HG03439 (cell line): ENCODE measurements around the gene ZNF638.

ENCODE experiments used
- ATAC-seq: cut with Tn5 transposase; IDR thresholded peaks from one replicate; pipeline ENCODE4 v1.9.1; 2021; ENCODE audit warnings: mild to moderate bottlenecking, moderate library complexity; ENCODE audit not compliant: unreplicated experiment

Gene ZNF638

DNA sequence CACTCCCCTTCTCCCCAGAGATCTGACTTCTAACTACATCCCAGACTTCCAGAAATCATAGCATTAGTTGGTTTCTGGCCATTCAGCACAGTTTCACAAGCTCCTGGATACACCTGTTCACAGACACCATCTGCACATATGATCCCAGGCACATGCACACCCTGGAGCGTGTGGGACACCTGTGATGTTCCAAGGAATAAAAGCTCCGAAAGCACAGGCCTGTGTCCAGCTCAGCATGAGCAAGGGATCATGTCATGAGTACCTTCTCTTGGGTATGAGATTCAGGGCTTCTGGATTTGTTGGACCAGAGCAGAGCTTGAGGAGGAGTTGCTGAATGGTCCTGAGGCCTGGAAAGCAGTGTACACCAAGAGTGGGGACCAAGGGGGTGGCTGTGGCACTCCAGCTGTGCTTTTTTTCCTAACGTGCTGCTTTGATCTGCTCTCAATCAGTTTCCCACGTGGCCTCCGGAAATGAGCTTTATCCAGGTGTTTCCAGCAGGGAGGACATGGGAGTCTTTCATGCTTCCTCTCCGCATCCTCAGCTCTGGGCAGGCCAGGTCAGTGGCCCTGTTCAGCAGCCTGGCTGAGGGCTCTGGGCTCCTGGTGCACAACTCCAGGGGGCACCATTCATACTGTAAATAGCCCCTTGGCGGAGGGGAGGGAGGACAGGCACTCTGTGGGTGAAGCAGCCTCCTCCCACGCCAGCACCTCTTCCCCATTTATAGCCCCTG is 123.6 kb downstream of the ZNF638 start:
- no peak for ATAC-seq

DNA sequence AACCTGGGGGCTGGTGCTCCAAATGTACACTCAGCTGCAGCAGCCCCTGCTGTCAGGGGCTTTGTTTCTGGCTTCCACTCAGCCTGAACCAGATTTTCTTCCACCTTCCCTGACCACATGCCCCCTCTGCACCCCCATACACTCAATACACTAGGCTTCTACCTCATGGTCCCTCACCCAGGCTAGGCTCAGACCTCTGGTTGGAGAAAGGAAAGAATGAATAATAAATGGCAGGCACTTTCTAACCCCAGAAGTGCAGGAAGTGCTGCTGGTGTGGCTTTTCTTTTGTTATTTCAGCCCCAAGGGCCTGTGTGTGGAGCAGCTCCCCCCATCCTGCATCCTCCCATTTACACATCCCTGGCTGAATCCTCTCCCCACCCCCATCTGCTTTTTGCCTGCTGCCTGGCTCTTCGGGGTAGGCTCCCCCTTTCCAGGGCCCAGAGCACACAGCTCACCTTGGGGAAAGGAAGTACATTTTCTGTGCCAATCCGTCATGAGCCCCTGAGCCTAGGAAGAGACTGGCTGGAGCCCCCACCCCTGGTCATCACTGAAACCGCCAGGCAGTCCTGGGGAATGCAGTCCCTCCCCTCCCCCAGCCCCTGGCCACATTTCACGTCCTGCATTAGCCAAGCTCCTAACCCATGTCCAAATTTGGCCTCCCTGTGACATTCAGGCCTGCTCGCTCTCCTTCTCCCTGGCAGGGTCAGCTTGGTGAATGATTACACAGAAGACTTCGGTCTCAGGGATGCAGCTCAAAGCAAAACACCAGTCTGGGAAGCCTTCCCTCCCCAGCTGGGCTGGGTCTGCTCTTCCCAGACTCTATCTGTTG is 124.4 kb downstream of the ZNF638 start:
- no peak for ATAC-seq

DNA sequence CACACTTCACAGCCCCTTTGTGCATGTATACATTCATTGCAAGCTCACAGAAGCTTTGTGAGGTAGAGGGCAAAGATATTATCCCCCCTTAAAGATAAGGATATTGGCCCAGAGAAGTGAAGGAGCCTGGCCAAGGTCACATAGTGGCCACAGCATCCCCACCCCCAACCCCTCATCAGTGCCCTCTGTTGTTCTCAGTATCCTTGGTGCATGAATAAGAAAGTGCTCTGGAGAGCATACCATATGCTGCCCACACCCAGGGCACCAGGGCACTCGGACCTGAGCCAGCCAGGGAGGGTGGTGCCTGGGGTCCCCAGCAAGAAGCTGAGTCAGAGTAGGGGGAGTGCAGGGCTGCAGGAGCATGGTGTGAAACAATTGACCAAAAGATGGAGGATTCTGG is 125.0 kb downstream of the ZNF638 start:
- no peak for ATAC-seq

DNA sequence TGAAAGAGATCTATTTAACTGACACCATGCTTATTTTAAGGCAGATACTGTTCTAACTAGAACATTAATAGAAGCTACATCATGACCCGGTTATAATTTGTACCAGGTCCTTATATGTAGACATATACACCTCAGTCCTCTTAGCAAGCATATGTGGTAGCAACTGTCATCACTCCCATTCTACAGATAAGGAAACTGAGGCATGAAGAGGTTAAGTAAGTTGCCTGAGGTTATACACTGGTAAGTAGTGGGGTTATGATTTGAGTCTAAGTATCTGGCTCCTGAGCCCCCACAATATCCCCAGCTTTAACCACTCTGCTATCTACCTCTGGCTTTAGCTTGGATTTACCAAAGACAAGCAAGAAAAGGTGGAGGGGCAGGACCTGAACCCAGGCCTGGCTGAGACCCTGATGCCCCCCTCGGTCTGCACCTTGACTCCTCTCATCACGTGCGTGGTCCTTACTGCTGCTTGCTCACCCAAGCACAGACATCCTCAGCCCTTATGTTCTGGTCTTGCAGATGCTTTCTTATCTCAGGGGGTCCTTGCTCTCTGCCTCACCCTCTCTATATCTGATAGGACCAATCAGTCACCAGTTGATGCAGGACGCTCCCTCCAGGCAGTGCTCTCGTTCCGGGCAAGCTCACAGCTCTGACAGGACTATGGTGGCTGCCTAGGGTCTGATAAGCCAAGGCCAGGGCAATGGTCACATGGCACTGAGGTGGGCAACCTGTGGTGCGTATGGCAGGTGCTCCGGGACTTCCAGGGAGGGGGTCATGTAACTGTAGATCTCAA is 125.7 kb downstream of the ZNF638 start:
- no peak for ATAC-seq

DNA sequence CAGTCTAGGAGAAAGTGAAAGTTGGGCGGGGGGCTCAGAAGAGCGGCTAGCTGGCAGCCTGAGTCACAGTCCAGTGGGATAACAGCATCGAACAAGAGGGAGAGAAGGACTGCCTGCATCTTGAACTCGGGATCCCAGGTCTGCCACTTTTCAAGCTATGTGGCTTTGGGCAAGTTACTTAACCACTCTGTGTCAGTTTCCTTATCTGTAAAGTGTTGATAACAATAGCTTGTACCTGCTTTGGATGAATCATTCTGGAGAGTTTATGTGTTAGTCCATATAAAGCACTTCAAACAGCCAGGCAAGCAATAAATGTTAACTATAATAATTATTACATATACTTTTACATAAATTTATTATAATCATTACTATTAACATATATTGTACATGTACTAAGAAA is 126.3 kb downstream of the ZNF638 start:
- ATAC-seq, result no peak

DNA sequence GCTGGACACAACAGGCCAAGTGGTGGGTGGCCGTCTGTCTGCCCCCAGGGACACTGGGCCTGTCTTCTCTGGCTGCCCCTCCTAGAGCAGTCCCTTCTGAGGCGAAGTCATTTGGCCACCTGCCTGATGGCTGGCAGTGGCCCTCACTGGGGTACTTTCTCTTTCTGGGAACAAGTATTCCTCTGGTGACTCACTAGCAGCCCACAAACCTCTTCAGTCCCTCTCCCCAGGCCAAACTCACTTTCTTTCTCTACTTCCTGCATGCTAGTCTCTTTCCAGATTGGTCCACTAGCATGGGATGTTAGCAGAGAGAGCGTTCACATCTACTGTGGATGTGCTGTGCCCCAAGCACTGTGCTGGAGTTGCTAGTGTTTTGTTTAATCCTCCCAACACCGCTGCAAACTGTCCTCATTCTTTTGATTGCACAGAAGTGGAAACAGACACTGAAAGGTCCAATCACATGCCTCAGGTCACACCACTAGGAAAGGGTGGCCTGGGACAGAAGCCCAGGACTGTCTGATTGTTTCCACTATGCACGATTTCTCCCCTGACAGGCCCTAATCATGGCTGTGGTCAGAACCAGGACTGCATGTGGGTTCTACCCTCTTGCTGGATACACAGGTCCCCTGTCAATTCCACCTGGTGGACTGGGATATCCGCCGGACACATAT is 127.0 kb downstream of the ZNF638 start:
- no peak for ATAC-seq

DNA sequence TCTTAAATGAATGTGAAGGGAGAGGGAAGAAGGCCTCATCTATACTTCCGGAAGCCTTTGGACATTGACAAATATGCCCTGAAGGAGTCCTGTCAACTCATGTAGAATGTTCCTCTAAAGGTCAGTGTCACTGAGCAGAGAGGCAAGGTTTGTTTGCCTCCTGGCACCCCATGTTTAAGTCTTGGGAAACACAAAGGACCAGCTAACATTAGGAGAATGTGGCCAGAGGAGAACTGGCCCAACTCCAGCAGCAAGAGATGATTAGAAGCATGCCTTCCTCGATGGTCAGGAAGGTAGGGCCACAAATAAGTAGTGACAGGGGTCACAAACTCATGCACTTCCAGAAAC is 127.5 kb downstream of the ZNF638 start:
- no peak for ATAC-seq

DNA sequence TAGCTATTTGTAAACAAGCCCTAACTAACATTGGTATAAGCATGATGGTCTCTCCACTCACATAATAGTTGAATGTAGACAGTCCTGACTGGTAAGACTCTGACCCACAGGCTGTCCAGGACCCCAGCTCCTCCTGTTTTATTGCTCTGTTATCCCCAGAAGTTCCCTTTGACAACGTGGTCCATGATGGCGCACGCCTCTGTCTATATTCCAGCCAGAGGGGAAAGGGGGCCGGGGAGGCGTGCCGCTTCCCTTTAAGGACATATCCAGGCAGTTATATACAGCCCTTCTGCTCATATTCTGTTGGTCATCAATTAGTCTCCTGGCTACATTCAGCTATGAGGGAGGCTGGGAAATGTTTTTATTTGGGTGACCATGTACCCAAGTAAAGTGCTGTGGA is 128.5 kb downstream of the ZNF638 start:
- no peak for ATAC-seq

DNA sequence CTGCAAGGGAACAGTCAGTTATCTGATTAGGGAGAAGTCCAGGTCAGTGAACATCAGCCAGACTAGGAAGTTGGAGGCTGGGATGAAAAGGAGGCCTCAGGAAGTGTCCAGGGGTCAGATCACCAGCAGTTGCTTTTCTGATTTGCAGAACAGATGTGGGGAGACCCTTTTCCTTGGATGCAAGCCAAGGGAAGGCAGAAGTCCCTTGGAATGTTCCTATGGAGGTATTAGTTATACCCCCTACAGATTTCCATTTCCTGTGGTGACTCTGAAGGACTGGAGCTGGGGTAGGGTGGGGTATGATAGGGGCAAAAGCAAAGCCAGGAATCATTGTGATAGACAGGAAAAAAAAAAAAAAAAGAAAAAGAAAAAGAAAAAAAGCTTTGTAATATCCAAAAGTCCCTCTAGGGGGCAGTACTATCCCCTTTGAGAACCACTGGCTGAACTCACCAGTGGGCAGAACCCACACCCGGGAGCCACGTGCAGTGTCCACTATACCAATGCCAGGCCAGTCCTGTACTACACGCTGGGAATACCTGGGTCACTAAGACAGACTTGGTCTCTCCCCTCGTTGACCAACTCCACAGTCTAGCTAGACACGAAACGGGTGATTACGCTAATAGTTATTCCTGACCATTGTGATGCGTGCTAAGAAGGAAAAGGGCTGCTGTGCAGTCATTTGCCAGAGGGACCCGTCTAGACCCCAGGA is 129.2 kb downstream of the ZNF638 start:
- ATAC-seq, result no peak

DNA sequence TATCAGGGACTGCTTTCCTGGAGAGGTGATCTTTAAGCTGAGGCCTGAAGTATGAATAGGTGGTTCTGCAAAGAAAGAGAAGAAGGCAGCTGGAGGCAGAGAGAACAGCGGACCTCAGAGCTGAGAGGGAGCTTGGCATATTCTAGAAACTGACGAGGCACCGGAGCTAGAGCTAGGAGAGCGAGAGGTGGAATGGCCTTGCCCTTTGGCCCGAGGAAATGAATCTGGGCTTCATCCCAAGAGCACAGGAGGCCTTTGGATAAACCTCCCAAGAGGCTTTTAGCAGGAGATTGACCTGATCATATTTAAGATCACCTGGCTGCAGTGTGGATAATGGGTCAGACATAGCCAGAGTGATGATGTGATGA is 129.7 kb downstream of the ZNF638 start:
- ATAC-seq, result no peak

DNA sequence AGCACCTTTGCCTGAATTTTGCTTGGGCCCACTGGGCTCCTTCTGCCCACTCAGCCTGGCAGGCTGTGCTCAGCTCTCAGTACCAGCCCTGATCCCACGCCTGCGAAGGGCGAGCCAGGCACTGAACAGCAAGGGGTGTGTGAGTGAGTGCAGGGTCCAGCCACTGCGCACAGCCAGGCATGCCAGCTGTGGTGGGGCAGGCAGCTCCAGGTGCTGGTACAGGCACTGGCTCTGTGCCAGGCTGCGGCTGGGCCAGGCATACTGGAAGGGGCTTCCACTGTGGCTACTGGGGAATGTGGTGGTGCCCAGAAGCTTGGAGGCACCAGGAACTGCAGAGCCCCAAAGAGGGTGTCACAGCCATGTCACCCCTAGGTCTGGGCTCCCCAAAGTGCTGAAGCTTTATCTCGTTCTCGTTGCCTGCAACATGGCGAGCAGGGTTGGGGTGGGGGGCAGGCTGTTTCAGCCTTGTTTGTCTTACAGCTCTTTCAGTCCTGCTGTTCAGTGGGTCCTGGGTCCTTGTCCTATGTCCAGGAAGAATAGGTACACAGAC is 130.5 kb downstream of the ZNF638 start:
- no peak for ATAC-seq

DNA sequence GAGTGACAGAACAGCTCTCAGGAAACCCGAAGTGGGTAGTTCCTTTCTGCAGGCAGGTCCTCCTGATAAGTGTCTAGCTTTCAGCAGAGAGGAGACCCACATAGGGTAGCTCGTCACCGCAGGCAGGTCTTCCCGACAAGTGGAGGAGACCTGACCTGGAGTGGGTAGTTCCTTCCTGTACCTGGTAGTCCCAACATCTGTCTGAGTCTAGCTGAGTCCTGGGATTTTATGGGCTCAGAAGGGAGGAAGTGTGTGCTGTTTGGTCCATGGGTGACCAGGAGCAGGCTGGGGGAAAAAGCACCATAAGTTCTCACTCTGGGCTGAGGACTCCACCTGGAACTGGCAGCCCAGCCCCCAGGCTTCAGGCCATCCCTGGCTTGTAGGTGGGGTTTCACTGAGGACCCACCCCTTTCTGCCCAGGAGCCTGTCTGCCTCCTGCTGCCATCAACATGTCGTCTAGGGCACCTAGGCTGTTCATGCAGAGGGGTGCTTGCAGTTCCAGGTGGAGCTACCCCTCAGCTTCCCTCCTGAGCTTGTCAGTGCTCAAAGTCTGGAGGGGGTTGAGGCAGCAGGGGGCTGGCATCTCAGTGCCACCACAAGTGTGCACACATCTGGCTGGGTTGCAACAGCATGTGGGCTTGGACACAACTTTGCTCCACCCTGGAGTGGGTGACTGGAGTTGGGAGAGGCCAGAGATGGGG is 131.2 kb downstream of the ZNF638 start:
- ATAC-seq, result no peak

DNA sequence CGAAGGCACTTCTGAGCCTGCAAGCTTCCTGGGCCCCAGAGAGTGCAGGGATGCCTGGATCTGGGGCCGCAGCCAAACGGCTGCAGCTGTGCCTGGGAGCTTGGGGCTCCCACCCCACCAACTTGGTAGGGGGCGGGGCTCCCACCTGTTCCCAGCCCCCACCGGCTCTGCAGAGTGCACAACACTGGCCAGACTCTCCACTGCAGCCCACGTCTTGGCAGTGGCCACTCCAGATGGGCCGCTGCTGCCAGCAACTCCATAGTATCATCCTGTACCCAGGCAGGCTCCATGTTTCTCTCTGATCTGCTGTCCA is 131.7 kb downstream of the ZNF638 start:
- no peak for ATAC-seq

DNA sequence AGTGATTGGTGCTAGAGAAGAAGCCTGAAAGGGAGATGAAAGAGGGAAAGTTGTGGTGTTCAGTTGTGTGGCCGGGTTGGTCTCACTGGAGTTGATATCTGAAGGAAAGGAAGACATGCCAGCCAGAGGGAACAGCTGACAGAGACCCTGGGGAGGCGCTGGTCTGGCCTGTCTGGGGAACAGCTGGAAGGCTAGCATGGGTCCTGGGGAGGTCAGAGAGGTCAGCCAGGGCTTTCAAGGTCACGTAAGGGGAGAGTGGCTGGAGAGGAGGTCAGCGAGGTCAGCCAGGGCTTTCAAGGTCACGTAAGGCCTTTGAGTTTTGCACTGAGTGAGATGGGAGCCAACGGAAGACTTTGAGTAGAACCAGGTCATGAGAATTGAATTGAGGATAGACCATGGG is 132.8 kb downstream of the ZNF638 start:
- no peak for ATAC-seq

DNA sequence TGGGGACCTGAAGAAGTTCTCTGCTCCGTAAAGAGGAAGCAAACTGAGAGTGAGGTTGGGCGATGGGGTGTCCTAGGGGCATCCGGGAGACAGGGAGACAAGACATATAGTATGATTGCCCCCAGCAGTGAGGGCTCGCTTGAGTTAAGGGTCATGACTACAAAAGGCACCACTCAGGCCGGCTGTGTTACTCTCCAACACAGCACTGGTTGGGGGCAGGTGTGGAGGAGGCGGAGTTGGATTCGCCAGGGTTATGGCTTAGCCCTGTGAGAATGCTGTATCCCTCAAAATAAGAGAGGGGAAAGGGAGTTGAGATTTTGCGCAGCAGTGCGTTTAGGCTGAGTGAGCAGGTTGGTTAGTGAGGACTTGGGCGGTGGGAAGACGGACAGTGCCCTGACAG is 133.8 kb downstream of the ZNF638 start:
- no peak for ATAC-seq

DNA sequence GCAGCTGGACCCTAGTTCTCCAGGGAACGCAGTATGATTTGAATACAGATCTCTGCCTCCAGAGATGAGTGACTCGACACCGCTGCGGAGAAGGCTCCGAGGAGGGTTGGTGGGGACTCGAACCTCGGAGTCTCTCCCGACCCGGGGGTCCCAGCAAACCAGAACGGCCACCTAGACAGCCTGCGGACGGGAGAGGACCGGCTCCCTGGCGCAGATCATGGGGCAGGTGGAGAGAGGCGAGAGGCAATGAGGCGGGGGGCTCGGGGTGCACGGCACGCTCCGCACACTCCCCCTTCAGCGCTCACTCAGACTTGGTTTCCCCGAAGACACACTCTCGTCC is 134.3 kb downstream of the ZNF638 start:
- ATAC-seq, result no peak

DNA sequence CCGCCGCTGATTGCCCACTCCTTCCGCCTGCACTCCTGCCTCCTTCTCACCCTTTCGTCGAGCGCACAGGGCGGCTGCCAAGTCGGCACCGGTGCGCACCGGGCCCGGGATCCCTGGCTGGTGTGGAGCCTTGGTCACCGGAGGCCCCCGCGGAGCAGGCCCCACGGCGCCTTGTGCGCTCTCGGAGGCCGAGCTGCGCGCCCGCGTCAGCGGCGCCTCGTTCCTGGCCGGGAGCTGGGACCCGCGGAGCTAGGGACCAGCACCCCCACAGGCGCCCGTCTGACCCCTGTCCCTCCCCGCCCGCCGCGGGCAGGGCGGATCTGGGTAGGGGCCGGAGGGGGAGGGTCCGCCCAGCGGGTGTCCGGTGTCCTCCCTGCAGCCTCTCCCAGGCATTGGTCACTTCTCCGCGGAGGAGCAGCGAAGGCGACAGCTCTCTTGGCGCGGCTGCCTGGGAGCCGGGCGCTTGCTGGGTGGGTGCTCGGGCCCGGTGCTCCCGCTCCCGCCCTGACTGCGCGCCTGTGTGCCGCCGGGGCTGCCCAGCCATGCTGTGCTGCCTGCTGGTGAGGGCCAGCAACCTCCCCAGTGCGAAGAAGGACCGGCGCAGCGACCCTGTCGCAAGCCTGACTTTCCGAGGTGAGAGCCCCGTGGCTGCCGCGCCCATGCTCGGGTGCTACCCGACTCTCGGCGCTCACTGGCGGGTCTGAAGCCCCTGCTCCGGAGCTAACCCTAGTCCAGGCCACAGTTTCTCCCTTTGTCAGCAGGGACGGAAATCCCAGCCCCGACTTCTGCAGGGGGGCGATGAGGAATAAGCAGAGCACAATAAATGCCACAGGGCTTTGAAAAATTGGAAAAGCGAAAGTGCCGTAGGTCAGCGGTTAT is 135.0 kb downstream of the ZNF638 start:
- no peak for ATAC-seq

DNA sequence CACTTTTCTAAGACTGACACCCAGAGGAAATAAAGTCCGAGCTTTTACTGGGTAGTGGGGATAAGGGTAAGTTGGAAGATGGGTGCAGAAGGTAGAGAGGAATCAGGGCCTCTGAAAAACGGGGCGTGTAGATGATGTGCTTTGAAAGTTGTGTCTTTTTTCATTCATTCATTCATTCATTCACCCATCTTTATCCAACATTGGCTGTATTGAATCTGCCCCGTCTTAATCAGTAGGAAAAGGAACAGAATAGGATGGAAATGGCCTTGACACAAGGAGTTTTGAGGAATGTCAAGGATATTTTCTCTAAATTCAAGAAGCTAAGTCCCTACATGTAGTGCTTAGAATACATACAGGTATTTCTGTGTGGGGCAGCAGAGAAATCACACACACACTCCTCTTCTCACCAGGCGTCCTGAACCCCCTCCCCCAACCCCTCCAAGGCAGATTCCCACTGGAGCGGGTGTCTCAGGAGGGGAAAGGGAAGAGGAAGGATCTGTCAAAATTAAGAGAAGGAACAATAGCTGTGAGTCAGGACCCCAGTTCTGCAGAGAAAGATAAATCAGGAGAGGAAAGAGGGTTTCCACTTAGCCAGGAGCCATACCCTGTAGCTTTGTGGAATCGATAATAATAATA is 135.7 kb downstream of the ZNF638 start:
- no peak for ATAC-seq
